ENCODE measurements around the gene HERC2. TPM values are rescaled to one million over a fixed set of nuclear protein-coding genes. Genes with fewer than 3 reads are reported as not detected.

Gene HERC2
- total and polyA plus RNA-seq, 2 of the 8 experiments (the other 6 are each of a cell fraction or from before 2014, with no cell fraction given), result 83.0 to 88.7 TPM

DNA sequence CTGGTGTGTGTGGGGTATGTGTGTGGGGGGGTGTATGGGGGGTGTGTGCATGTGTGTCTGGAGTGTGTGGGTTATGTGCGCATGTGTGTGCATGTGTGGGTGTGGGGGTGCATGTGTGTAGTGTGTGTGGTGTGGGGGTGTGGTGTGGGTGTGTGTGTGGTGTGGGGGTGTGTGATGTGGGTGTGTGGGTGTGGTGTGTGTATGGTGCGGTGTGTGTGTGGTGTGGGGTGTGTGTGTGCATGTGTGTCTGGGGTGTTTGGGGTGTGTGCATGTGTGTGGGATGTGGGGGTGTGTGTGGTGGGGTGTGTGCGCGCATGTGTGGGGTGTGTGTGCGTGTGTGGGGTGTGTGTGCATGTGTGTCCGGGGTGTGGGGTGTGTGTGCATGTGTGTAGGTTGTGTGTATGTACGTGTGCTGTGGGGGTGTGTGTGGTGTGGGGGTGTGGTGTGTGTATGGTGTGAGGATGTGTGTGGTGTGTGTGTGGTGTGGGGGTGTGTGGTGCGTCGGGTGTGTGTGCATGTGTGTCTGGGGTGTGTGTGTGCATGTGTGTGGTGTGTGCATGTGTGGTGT, 216.7 kb downstream of the HERC2 start:
- Histone ChIP-seq H4K91ac (replicated peaks; ENCODE audit: insufficient read length, low read length) (no peak overlapping the region), H3K4me3 (ENCODE audit: extremely low read depth in 1 of 4, insufficient read depth in 2 of 4, low read depth in 3 of 4, low read length in 4 of 4) (no peak overlapping the region), H3K56ac (replicated peaks; ENCODE audit: insufficient read length, low read depth, low read length) (peak overlapping the region; percentile 89), H3K4me1 (replicated peaks in 1 of 4; ENCODE audit: control insufficient read depth in 3 of 4, insufficient read depth in 4 of 4, low read length in 3 of 4) (peaks cover 0 to 7% (median 2%) of the 10 kb centered on the region in 4 experiments; a peak in 3 of 7 replicates), H3K79me2 (ENCODE audit: control insufficient read depth in 1 of 2, insufficient read depth in 2 of 2, low read length in 2 of 2) (no peaks in the 10 kb centered on the region), H2BK120ac (replicated peaks; ENCODE audit: low read depth, low read length) (no peak overlapping the region), H3K4me2 (ENCODE audit: insufficient read depth in 1 of 2, low read depth in 2 of 2, low read length in 2 of 2) (no peak overlapping the region; a peak in 1 of 4 replicates), H2BK20ac (ENCODE audit: low read length) (no peak overlapping the region; the same call in 1 of the 2 replicates), H2AFZ (ENCODE audit: low read length) (no peak overlapping the region), H3K9ac (replicated peaks in 1 of 4; ENCODE audit: extremely low read depth in 1 of 4, low read depth in 3 of 4, low read length in 3 of 4) (no peak overlapping the region), H3K23me2 (ENCODE audit: low read depth, low read length) (peaks cover 31% of the 10 kb centered on the region), H3K36me3 (ENCODE audit: control insufficient read depth in 2 of 4, insufficient read depth in 4 of 4, low read length in 3 of 4) (peaks cover 0 to 6% (median 0%) of the 10 kb centered on the region in 4 experiments; a peak in 1 of 8 replicates), H3K4ac (replicated peaks; ENCODE audit: insufficient read length, low read depth, low read length) (no peak overlapping the region), H2AK5ac (ENCODE audit: low read depth, low read length) (peak overlapping the region; percentile 77; the same call in 1 of the 2 replicates), H3K9me3 (ENCODE audit: insufficient read depth in 2 of 2, low read depth in 1 of 2, low read length in 1 of 2) (no peaks in the 10 kb centered on the region; a peak in 1 of 4 replicates), H2BK5ac (ENCODE audit: low read depth, low read length) (0 out of 2 replicates have a peak overlapping the region, but pooled peaks have one; percentile 30), H3K23ac (ENCODE audit: insufficient read length) (no peak overlapping the region), H2BK15ac (ENCODE audit: low read length) (0 out of 2 replicates have a peak overlapping the region, but pooled peaks have one; percentile 97), H3K14ac (ENCODE audit: insufficient read length) (no peak overlapping the region), H3K18ac (ENCODE audit: extremely low read depth, low read length) (no peak overlapping the region), H3K79me1 (ENCODE audit: low read depth, low read length) (no peaks in the 10 kb centered on the region; the same call in 1 of the 2 replicates), H3K27ac (ENCODE audit: low read depth, low read length) (no peak overlapping the region), H4K8ac (ENCODE audit: extremely low read depth, insufficient read depth, low read length) (no peak overlapping the region), H4K20me1 (replicated peaks in 1 of 2; ENCODE audit: control insufficient read depth in 1 of 2, insufficient read depth in 2 of 2, low read length in 2 of 2) (peaks cover 0 to 16% of the 10 kb centered on the region in 2 experiments), H2BK12ac (ENCODE audit: low read depth, low read length) (no peak overlapping the region), H3K27me3 (replicated peaks in 1 of 4; ENCODE audit: control insufficient read depth in 3 of 4, extremely low read depth in 1 of 4, insufficient read depth in 3 of 4, low read length in 3 of 4) (peaks cover 9 to 48% (median 36%) of the 10 kb centered on the region in 4 experiments), H4K5ac (ENCODE audit: insufficient read length, low read depth, low read length) (no peak overlapping the region)
- DNase-seq (ENCODE audit: low read depth in 1 of 2, low spot score in 2 of 2) (no peak), FAIRE-seq (no peak)
- TF ChIP-seq TAF7 (optimal IDR thresholded peaks at IDR 0.05; ENCODE audit: borderline replicate concordance, low read depth, low read length), result no peak
- TF ChIP-seq ZNF274 (IDR thresholded peaks at IDR 0.05; ENCODE audit: borderline replicate concordance, extremely low read depth, low read length), result no peak
- TF ChIP-seq TAF1 (IDR thresholded peaks at IDR 0.05; ENCODE audit: low read depth, low read length), result no peak
- no peak for TF ChIP-seq RXRA (IDR thresholded peaks at IDR 0.05; ENCODE audit: insufficient read depth, low read depth, low read length)
- TF ChIP-seq HDAC2 (IDR thresholded peaks at IDR 0.05; ENCODE audit: borderline replicate concordance in 1 of 2, low read depth in 2 of 2, low read length in 2 of 2), result no peak
- TF ChIP-seq, protein P1, sequence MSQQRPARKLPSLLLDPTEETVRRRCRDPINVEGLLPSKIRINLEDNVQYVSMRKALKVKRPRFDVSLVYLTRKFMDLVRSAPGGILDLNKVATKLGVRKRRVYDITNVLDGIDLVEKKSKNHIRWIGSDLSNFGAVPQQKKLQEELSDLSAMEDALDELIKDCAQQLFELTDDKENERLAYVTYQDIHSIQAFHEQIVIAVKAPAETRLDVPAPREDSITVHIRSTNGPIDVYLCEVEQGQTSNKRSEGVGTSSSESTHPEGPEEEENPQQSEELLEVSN (IDR thresholded peaks at IDR 0.05), result no peak
- no peak for TF ChIP-seq SP2 (IDR thresholded peaks at IDR 0.05; ENCODE audit: low read length)
- TF ChIP-seq SUZ12 (IDR thresholded peaks at IDR 0.05; ENCODE audit: low read length), result no peak
- TF ChIP-seq, protein P2, sequence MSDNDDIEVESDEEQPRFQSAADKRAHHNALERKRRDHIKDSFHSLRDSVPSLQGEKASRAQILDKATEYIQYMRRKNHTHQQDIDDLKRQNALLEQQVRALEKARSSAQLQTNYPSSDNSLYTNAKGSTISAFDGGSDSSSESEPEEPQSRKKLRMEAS (IDR thresholded peaks at IDR 0.05), result no peak
- no peak for TF ChIP-seq GABPA (IDR thresholded peaks at IDR 0.05; ENCODE audit: borderline replicate concordance, insufficient read depth, low read length)
- CTCF ChIA-PET (ENCODE audit: partially characterized antibody), result no interaction called here
- POLR2A ChIA-PET (ENCODE audit: partially characterized antibody), result no interaction called here
- 94% methylated on average over 7 of the region's 9 CpGs; no CpG with 5 or more reads in 1 of the 2 experiments for WGBS, 2 experiments (ENCODE audit: extremely low coverage in 1 of 2, insufficient coverage in 1 of 2, insufficient read length in 1 of 2, insufficient replicate concordance in 2 of 2, low coverage in 1 of 2, low lambda C conversion rate in 2 of 2, missing lambda C conversion rate in 1 of 2)
